ENCODE measurements around the gene RASAL3. TPM values are rescaled to one million over a fixed set of nuclear protein-coding genes. Genes with fewer than 3 reads are reported as not detected.

The RASAL3 gene
- total RNA-seq, 1 experiment from 2014 or later, result not detected

- no peak within 1 kb of the TSS for H3K9ac ChIP-seq (ENCODE audit: low read length)
- H3K27me3 ChIP-seq (ENCODE audit: low read length), result no peaks in the 10 kb centered on the region
- no peaks in the 10 kb centered on the region for H3K36me3 ChIP-seq (ENCODE audit: low read depth, low read length)
- intact Hi-C loops (cut with micrococcal nuclease), result loop anchor here (1.0 kb wide), 1 partner anchor 76 kb away; no protein-coding TSS in a partner anchor
- ATAC-seq, result peak; percentile 78
- BruUV-seq (replicated peaks), result no TSS peak
- H3K9me3 ChIP-seq (ENCODE audit: low read length), result no peaks in the 10 kb centered on the region
- no peak within 1 kb of the TSS for H3K4me3 ChIP-seq (ENCODE audit: low read length)
- ChIA-PET CTCF (interaction anchor here (0.6 kb wide), 1 partner anchor 293 kb away, joined by 3 read pairs; no protein-coding TSS in a partner anchor), POLR2A (ENCODE audit: unreplicated experiment) (interaction anchor here (0.5 kb wide), 1 partner anchor 65 kb away, joined by 5 read pairs; no protein-coding TSS in a partner anchor)
- H3K27ac ChIP-seq (ENCODE audit: low read length), result no peak within 1 kb of the TSS
- H4K20me1 ChIP-seq (ENCODE audit: low read length), result no peaks in the 10 kb centered on the region
- DNase-seq, result peak; percentile 48
- H3K4me2 ChIP-seq (ENCODE audit: low read length), result no peak within 1 kb of the TSS
- no peaks in the 10 kb centered on the region for H3K4me1 ChIP-seq (ENCODE audit: insufficient read depth, low read length)
- H2AFZ ChIP-seq (ENCODE audit: low read length), result 0 out of 2 replicates have a peak within 1 kb of the TSS, but pooled peaks have one; percentile 17
- no peaks in the 10 kb centered on the region for H3F3A ChIP-seq (ENCODE audit: low read length, unreplicated experiment)
- no peaks in the 10 kb centered on the region for H3K79me2 ChIP-seq (ENCODE audit: low read length)
- H3K9me2 ChIP-seq (replicated peaks; ENCODE audit: low read length), result no peaks in the 10 kb centered on the region
- TF ChIP-seq CTCF (conservative IDR thresholded peaks at IDR 0.05; ENCODE audit: low read depth, low read length) (peak; percentile 55; the same call in 1 of the 2 replicates), EZH2phosphoT487 (IDR thresholded peaks at IDR 0.05; ENCODE audit: borderline replicate concordance, low read length) (no peak), EZH2 (IDR thresholded peaks at IDR 0.05; ENCODE audit: low read length, unreplicated experiment) (no peak)
Observed at GRCh38 chr19:15479391-15480345, 15.3 kb upstream of the RASAL3 start, which contains the start of gene PGLYRP2. TSS of gene PGLYRP2 (minus strand) at chr19:15479501. CDS start at chr19:15479371, 130 bp downstream.

- no peaks in the 10 kb centered on the region for H3K79me2 ChIP-seq (ENCODE audit: low read length)
- ChIA-PET POLR2A (ENCODE audit: unreplicated experiment) (no interaction called here), CTCF (no interaction called here)
- intact Hi-C loops (cut with micrococcal nuclease), result no loop called here
- H3K27ac ChIP-seq (ENCODE audit: low read length), result no peak overlapping the region
- no peak overlapping the region for H3K9ac ChIP-seq (ENCODE audit: low read length)
- no peak overlapping the region for H2AFZ ChIP-seq (ENCODE audit: low read length)
- H3K4me3 ChIP-seq (ENCODE audit: low read length), result no peak overlapping the region
- ATAC-seq, result no peak
- H3K27me3 ChIP-seq (ENCODE audit: low read length), result no peaks in the 10 kb centered on the region
- H4K20me1 ChIP-seq (ENCODE audit: low read length), result no peaks in the 10 kb centered on the region
- no peak for DNase-seq
- H3K4me2 ChIP-seq (ENCODE audit: low read length), result no peak overlapping the region
- BruUV-seq (replicated peaks), result no TSS peak
- no peaks in the 10 kb centered on the region for H3K9me2 ChIP-seq (replicated peaks; ENCODE audit: low read length)
- TF ChIP-seq CTCF (conservative IDR thresholded peaks at IDR 0.05; ENCODE audit: low read depth, low read length) (no peak), EZH2 (IDR thresholded peaks at IDR 0.05; ENCODE audit: low read length, unreplicated experiment) (no peak), EZH2phosphoT487 (IDR thresholded peaks at IDR 0.05; ENCODE audit: borderline replicate concordance, low read length) (no peak)
- no peaks in the 10 kb centered on the region for H3K9me3 ChIP-seq (ENCODE audit: low read length)
- no peaks in the 10 kb centered on the region for H3K4me1 ChIP-seq (ENCODE audit: insufficient read depth, low read length)
- H3F3A ChIP-seq (ENCODE audit: low read length, unreplicated experiment), result no peaks in the 10 kb centered on the region
- H3K36me3 ChIP-seq (ENCODE audit: low read depth, low read length), result no peaks in the 10 kb centered on the region
Observed at GRCh38 chr19:15476325-15476724, 12.0 kb upstream of the RASAL3 start.

Measured in PC-3 (cell line).